ENCODE measurements around the gene MN1.

The MN1 gene

DNA sequence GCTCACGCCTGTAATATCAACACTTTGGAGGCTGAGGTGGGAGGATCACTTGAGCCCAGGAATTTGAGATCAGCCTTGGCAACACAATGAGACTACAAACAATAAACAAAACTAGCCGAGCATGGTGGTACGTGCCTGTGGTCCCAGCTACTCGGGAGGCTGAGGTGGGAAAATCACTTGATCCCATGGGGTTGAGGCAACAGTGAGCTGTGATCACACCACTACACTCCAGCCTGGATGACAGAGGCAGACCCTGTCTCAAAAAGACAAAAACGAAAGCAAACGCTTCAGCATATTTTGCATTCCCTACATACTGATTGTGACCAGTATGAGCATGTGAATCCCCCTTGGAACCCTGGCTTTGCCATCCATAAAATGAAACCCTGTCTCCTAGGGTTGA, 33.9 kb upstream of the MN1 start:
- H3K36me3 Mint-ChIP-seq (ENCODE audit: low read depth), result peaks cover 3% of the 10 kb centered on the region
- H3K4me1 Mint-ChIP-seq (ENCODE audit: low read depth), result peaks cover 11% of the 10 kb centered on the region
- peaks cover 9% of the 10 kb centered on the region for H3K9me3 Mint-ChIP-seq
- H3K27me3 Mint-ChIP-seq (ENCODE audit: low read depth), result no peaks in the 10 kb centered on the region
- H3K4me3 Mint-ChIP-seq, result no peak overlapping the region
- no peak overlapping the region for H3K27ac Mint-ChIP-seq

GRCh38 chr22:27834364-27835185, 33.0 kb upstream of the MN1 start:
- Mint-ChIP-seq H3K9me3 (peaks cover 9% of the 10 kb centered on the region), H3K4me3 (no peak overlapping the region), H3K4me1 (ENCODE audit: low read depth) (peaks cover 11% of the 10 kb centered on the region), H3K27me3 (ENCODE audit: low read depth) (no peaks in the 10 kb centered on the region), H3K27ac (no peak overlapping the region), H3K36me3 (ENCODE audit: low read depth) (peaks cover 3% of the 10 kb centered on the region)

- H3K4me3 Mint-ChIP-seq, result no peak overlapping the region
- H3K27ac Mint-ChIP-seq, result no peak overlapping the region
- peaks cover 2% of the 10 kb centered on the region for H3K36me3 Mint-ChIP-seq (ENCODE audit: low read depth)
- H3K4me1 Mint-ChIP-seq (ENCODE audit: low read depth), result peaks cover 11% of the 10 kb centered on the region
- peaks cover 9% of the 10 kb centered on the region for H3K9me3 Mint-ChIP-seq
- H3K27me3 Mint-ChIP-seq (ENCODE audit: low read depth), result no peaks in the 10 kb centered on the region
These were observed 32.2 kb upstream of the MN1 start for GRCh38 chr22:27833803-27834202.

DNA sequence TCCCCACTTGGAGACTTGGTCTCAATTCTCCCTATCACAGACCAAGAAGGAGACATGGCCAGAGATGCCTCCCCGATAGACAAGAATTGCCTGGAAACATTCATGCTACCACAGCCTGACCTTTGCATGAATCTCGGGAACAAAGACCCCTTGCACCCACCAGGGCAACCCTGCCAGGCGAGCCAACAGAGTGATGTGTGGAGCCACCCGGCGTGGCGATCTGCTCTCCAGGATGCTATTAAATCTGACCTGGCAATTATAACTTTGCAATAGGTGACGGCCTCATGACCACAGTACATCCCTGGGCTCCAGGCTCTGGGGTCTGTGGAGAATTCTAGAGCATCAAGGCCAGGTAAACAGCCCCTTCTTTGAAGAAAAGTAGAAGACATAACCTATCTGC, 31.1 kb upstream of the MN1 start:
- Mint-ChIP-seq H3K4me1 (ENCODE audit: low read depth) (peaks cover 11% of the 10 kb centered on the region), H3K36me3 (ENCODE audit: low read depth) (no peaks in the 10 kb centered on the region), H3K27ac (no peak overlapping the region)

GRCh38 chr22:27829620-27830019, 28.1 kb upstream of the MN1 start:
- no peak overlapping the region for H3K27ac Mint-ChIP-seq
- H3K4me1 Mint-ChIP-seq (ENCODE audit: low read depth), result peaks cover 11% of the 10 kb centered on the region
- no peaks in the 10 kb centered on the region for H3K36me3 Mint-ChIP-seq (ENCODE audit: low read depth)
- no peaks in the 10 kb centered on the region for H3K9me3 Mint-ChIP-seq
- H3K4me3 Mint-ChIP-seq, result no peak overlapping the region
- no peaks in the 10 kb centered on the region for H3K27me3 Mint-ChIP-seq (ENCODE audit: low read depth)

More for the DNA sequence above, 31.1 kb upstream of the MN1 start:
- no peak overlapping the region for H3K4me3 Mint-ChIP-seq
- no peaks in the 10 kb centered on the region for H3K27me3 Mint-ChIP-seq (ENCODE audit: low read depth)
- H3K9me3 Mint-ChIP-seq, result peaks cover 3% of the 10 kb centered on the region

GRCh38 chr22:27827604-27828587, 26.3 kb upstream of the MN1 start:
- peaks cover 11% of the 10 kb centered on the region for H3K4me1 Mint-ChIP-seq (ENCODE audit: low read depth)
- H3K27me3 Mint-ChIP-seq (ENCODE audit: low read depth), result no peaks in the 10 kb centered on the region
- no peak overlapping the region for H3K27ac Mint-ChIP-seq
- H3K4me3 Mint-ChIP-seq, result no peak overlapping the region
- no peaks in the 10 kb centered on the region for H3K36me3 Mint-ChIP-seq (ENCODE audit: low read depth)
- H3K9me3 Mint-ChIP-seq, result no peaks in the 10 kb centered on the region

- H3K4me1 Mint-ChIP-seq (ENCODE audit: low read depth), result no peaks in the 10 kb centered on the region
- H3K9me3 Mint-ChIP-seq, result no peaks in the 10 kb centered on the region
- no peak overlapping the region for H3K27ac Mint-ChIP-seq
- no peaks in the 10 kb centered on the region for H3K36me3 Mint-ChIP-seq (ENCODE audit: low read depth)
- H3K4me3 Mint-ChIP-seq, result no peak overlapping the region
- H3K27me3 Mint-ChIP-seq (ENCODE audit: low read depth), result no peaks in the 10 kb centered on the region
These were observed 23.6 kb upstream of the MN1 start for GRCh38 chr22:27825174-27825573.

- H3K4me3 Mint-ChIP-seq, result no peak overlapping the region
- no peaks in the 10 kb centered on the region for H3K9me3 Mint-ChIP-seq
- no peaks in the 10 kb centered on the region for H3K27me3 Mint-ChIP-seq (ENCODE audit: low read depth)
- no peaks in the 10 kb centered on the region for H3K4me1 Mint-ChIP-seq (ENCODE audit: low read depth)
- H3K27ac Mint-ChIP-seq, result no peak overlapping the region
- H3K36me3 Mint-ChIP-seq (ENCODE audit: low read depth), result no peaks in the 10 kb centered on the region
These were observed 21.7 kb upstream of the MN1 start for GRCh38 chr22:27823221-27823620.

- Mint-ChIP-seq H3K27ac (no peak overlapping the region), H3K4me1 (ENCODE audit: low read depth) (no peaks in the 10 kb centered on the region), H3K9me3 (no peaks in the 10 kb centered on the region), H3K4me3 (no peak overlapping the region), H3K27me3 (ENCODE audit: low read depth) (peaks cover 5% of the 10 kb centered on the region), H3K36me3 (ENCODE audit: low read depth) (no peaks in the 10 kb centered on the region)
These were observed 19.6 kb upstream of the MN1 start for GRCh38 chr22:27820896-27821866.

DNA sequence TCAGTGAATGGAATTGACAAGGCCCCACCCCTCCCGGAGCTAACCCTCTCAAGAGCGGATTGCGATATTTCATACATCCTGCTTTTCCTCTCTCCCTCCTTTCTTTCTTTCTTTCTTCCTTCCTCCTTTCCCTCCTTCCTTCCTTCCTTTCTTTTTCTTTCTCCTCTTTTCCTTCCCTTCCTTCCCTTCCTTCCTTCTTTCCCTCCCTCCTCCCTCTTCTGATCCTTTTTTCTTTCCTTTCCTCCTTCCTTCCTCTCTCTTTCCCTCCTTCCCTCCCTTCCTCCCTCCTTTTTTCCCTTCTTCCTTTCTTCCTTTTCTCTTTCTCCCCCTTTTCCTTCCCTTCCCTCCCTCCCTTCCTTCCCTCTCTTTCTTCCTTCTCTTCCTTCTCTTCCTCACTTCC, 15.0 kb upstream of the MN1 start:
- H3K36me3 Mint-ChIP-seq (ENCODE audit: low read depth), result no peaks in the 10 kb centered on the region
- peaks cover 5% of the 10 kb centered on the region for H3K27me3 Mint-ChIP-seq (ENCODE audit: low read depth)
- no peak overlapping the region for H3K4me3 Mint-ChIP-seq
- no peak overlapping the region for H3K27ac Mint-ChIP-seq
- no peaks in the 10 kb centered on the region for H3K4me1 Mint-ChIP-seq (ENCODE audit: low read depth)
- no peaks in the 10 kb centered on the region for H3K9me3 Mint-ChIP-seq

GRCh38 chr22:27815826-27816530, 14.4 kb upstream of the MN1 start:
- H3K36me3 Mint-ChIP-seq (ENCODE audit: low read depth), result no peaks in the 10 kb centered on the region
- no peak overlapping the region for H3K4me3 Mint-ChIP-seq
- no peaks in the 10 kb centered on the region for H3K4me1 Mint-ChIP-seq (ENCODE audit: low read depth)
- peaks cover 5% of the 10 kb centered on the region for H3K27me3 Mint-ChIP-seq (ENCODE audit: low read depth)
- no peak overlapping the region for H3K27ac Mint-ChIP-seq
- no peaks in the 10 kb centered on the region for H3K9me3 Mint-ChIP-seq

- no peaks in the 10 kb centered on the region for H3K4me1 Mint-ChIP-seq (ENCODE audit: low read depth)
- no peaks in the 10 kb centered on the region for H3K36me3 Mint-ChIP-seq (ENCODE audit: low read depth)
- H3K4me3 Mint-ChIP-seq, result no peak overlapping the region
- no peaks in the 10 kb centered on the region for H3K9me3 Mint-ChIP-seq
- H3K27ac Mint-ChIP-seq, result no peak overlapping the region
- peaks cover 5% of the 10 kb centered on the region for H3K27me3 Mint-ChIP-seq (ENCODE audit: low read depth)
These were observed 13.4 kb upstream of the MN1 start for GRCh38 chr22:27814993-27815392.

GRCh38 chr22:27811778-27812177, 10.2 kb upstream of the MN1 start:
- Mint-ChIP-seq H3K9me3 (no peaks in the 10 kb centered on the region), H3K27ac (no peak overlapping the region), H3K27me3 (ENCODE audit: low read depth) (peaks cover 12% of the 10 kb centered on the region), H3K36me3 (ENCODE audit: low read depth) (no peaks in the 10 kb centered on the region), H3K4me1 (ENCODE audit: low read depth) (no peaks in the 10 kb centered on the region), H3K4me3 (no peak overlapping the region)
